GM12878 (cell line): ENCODE data around the gene SLC2A4RG. TPM values are rescaled to one million over a fixed set of nuclear protein-coding genes. Genes with fewer than 3 reads are reported as not detected.

ENCODE experiments used
- ATF3 ChIP-seq: IDR thresholded peaks from 2 replicates; pipeline ENCODE4 v1.6.1; 2011; ENCODE audit warnings: low read depth, mild to moderate bottlenecking, low read length, moderate library complexity, borderline replicate concordance; ENCODE audit errors: extremely low read depth
- BRCA1 ChIP-seq: IDR thresholded peaks from 2 replicates; pipeline ENCODE4 v1.6.1; 2011; ENCODE audit warnings: low read depth, low read length, improper control_type of control experiment
- CEBPZ ChIP-seq: fragments of 150-350 bp; IDR thresholded peaks from 2 replicates; pipeline ENCODE4 v1.6.1; 2016; ENCODE audit warnings: low read depth, low read length
- E2F8 ChIP-seq: fragments of 450-650 bp; IDR thresholded peaks from 2 replicates; pipeline ENCODE4 v1.6.1; 2018; ENCODE audit warnings: mild to moderate bottlenecking, low read depth, moderate library complexity; ENCODE audit not compliant: partially characterized antibody
- FOXM1 ChIP-seq: IDR thresholded peaks from 2 replicates; pipeline ENCODE4 v1.6.1; 2012; ENCODE audit warnings: low read depth, mild to moderate bottlenecking, inconsistent platforms, low read length, moderate library complexity
- HCFC1 ChIP-seq: fragments of 150-350 bp; IDR thresholded peaks from 2 replicates; pipeline ENCODE4 v1.6.1; 2014; ENCODE audit warnings: low read length
- MTA3 ChIP-seq: IDR thresholded peaks from 2 replicates; pipeline ENCODE4 v1.6.1; 2012; ENCODE audit warnings: low read length, inconsistent platforms, borderline replicate concordance
- NFXL1 ChIP-seq: fragments of 450-650 bp; IDR thresholded peaks from 2 replicates; pipeline ENCODE4 v1.6.1; 2017; ENCODE audit warnings: antibody characterized with exemption, mild to moderate bottlenecking, borderline replicate concordance
- NFYA ChIP-seq: IDR thresholded peaks from 2 replicates; pipeline ENCODE4 v1.6.1; 2011; ENCODE audit warnings: low read depth, mild to moderate bottlenecking, low read length, improper control_type of control experiment, borderline replicate concordance
- NR2F1 ChIP-seq: fragments of 450-650 bp; conservative IDR thresholded peaks from 2 replicates; pipeline ENCODE4 v1.6.1; 2017; ENCODE audit warnings: mild to moderate bottlenecking
- RFX5 ChIP-seq: IDR thresholded peaks from 2 replicates; pipeline ENCODE4 v1.6.1; 2011; ENCODE audit warnings: low read depth, low read length, improper control_type of control experiment
- RUNX3 ChIP-seq: IDR thresholded peaks from 2 replicates; pipeline ENCODE4 v1.6.1; 2012; ENCODE audit warnings: low read length, inconsistent platforms
- SRF ChIP-seq, 2 experiments: IDR thresholded peaks; 2 replicates each; pipeline ENCODE4 v1.6.1; 2011; ENCODE audit warnings: low read depth in 2 of 2, low read length in 2 of 2, mild to moderate bottlenecking in 1 of 2, moderate library complexity in 1 of 2
- SUZ12 ChIP-seq: fragments of 200-600 bp; sonication (generic); IDR thresholded peaks from one replicate; pipeline ENCODE4 v1.6.1; 2018; ENCODE audit warnings: antibody characterized with exemption, mild to moderate bottlenecking; ENCODE audit not compliant: unreplicated experiment
- YY1 ChIP-seq: IDR thresholded peaks from 2 replicates; pipeline ENCODE4 v1.6.1; 2011; ENCODE audit warnings: low read depth, mild to moderate bottlenecking, low read length
- ZNF687 ChIP-seq: fragments of 450-650 bp; IDR thresholded peaks from 2 replicates; pipeline ENCODE4 v1.6.1; 2017; ENCODE audit warnings: mild to moderate bottlenecking, moderate library complexity
- polyA plus RNA-seq, 11 experiments: library from polyadenylated mRNA; depleted of rRNA in 4 of 11; unstranded in 6 of 11; stranded (reverse) in 5 of 11; fragments of >200 nt; fragmentation: Nextera tagmentation in 4 of 11; fragmentation: Illumina TruSeq in 1 of 11; extraction: Ambion mirVana in 4 of 11; extraction: Trizol in 1 of 11; gene quantifications; 1 replicate in 1 of 11; 2 replicates in 10 of 11; pipeline versions ENCODE4 v1.2.1 to v1.2.3, GENCODE V29; 2011 to 2016; ENCODE audit warnings: inconsistent platforms in 2 of 11, missing spikeins in 2 of 11, low read depth in 1 of 11
- total RNA-seq, 4 experiments: library from RNA; depleted of rRNA in 3 of 4; stranded (reverse); fragments of >200 nt in 3 of 4; fragmentation: Illumina TruSeq in 1 of 4; extraction: Trizol in 1 of 4; gene quantifications; 2 replicates each; pipeline versions ENCODE4 v1.2.1 to v1.2.3, GENCODE V29; 2013 to 2021
- TF ChIP-seq, protein P1 (sequence below): fragments of 450-650 bp; conservative IDR thresholded peaks from 2 replicates; pipeline ENCODE4 v1.6.1; 2017; ENCODE audit warnings: mild to moderate bottlenecking, moderate library complexity

SLC2A4RG gene
- total and polyA plus RNA-seq, 10 of the 15 experiments (the other 5 are each of a cell fraction or from before 2014, with no cell fraction given): 0.34 to 65.9 (median 13.3) TPM

DNA sequence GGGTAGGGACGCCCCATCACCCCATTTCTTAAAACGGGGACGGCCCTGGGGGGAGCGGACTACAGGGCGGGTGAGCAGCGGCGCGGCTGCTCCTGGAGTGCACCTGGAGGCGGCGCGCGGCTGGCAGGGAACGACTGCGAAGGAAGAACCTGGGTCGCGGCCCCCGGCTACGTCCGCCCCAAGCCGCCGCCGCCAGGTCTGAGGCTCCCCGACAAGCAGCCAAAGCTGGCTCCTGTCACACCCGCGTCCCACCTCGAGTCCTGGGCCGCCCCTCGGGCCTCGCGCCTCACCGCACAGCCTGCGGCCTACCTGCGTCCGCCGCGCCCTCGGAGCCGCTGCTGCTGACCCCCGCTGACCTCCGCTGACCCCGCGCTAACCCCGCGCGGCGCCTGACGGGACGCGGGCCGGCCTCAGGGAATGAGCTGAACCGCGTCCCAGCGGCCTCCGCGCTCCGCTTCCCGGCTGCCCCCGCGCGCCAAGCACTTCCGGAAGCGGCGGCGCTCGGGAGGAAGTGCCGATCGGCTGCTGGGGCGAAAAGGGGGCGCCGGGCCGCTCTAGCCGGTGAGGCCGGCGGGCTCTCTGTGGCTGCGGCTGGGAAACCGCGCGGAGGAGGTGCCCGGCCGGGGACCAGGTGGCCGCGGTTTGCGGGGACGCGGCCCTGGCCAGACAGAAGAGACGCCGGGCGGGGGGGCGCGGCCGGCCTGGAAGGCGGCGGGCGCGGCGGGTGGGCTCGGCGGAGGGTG is 31.8 kb upstream of the SLC2A4RG start, which contains the start of the genes ARFRP1 and ZGPAT (continued):
- TF ChIP-seq ATF3 (no peak), NR2F1 (peak; percentile 100), HCFC1 (peak; percentile 76), CEBPZ (no peak), YY1 (no peak; the same call in none of the 2 replicates), BRCA1 (no peak), NFYA (no peak), RUNX3 (peak; percentile 66), SRF (IDR thresholded peaks at IDR 0.05; ENCODE audit: low read depth in 2 of 2, low read length in 2 of 2) (peak in 1 of 2 experiments; percentile 25; a peak in 1 of 4 replicates), NFXL1 (no peak), SUZ12 (no peak), ZNF687 (peak; percentile 99), FOXM1 (no peak), E2F8 (no peak), MTA3 (no peak), RFX5 (no peak)
- TF ChIP-seq, protein P1, sequence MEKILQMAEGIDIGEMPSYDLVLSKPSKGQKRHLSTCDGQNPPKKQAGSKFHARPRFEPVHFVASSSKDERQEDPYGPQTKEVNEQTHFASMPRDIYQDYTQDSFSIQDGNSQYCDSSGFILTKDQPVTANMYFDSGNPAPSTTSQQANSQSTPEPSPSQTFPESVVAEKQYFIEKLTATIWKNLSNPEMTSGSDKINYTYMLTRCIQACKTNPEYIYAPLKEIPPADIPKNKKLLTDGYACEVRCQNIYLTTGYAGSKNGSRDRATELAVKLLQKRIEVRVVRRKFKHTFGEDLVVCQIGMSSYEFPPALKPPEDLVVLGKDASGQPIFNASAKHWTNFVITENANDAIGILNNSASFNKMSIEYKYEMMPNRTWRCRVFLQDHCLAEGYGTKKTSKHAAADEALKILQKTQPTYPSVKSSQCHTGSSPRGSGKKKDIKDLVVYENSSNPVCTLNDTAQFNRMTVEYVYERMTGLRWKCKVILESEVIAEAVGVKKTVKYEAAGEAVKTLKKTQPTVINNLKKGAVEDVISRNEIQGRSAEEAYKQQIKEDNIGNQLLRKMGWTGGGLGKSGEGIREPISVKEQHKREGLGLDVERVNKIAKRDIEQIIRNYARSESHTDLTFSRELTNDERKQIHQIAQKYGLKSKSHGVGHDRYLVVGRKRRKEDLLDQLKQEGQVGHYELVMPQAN: peak; percentile 79; the same call in 1 of the 2 replicates
